SK-N-SH (cell line): ENCODE data around the gene SOX9. TPM values are rescaled to one million over a fixed set of nuclear protein-coding genes. Genes with fewer than 3 reads are reported as not detected.

ENCODE experiments used
- CTCF ChIA-PET: fragments of 300-600, 350-600 bp; formaldehyde crosslinking; extraction: SDS; loops from one replicate; lab custom pipeline; 2021; lab: Yijun Ruan, JAX
- POLR2A ChIA-PET: fragments of 350-600 bp; sonication (Branson Sonifier 250); formaldehyde crosslinking; extraction: SDS; loops from one replicate; lab custom pipeline; 2020; ENCODE audit warnings: antibody characterized with exemption, inconsistent platforms; lab: Yijun Ruan, JAX
- DNase-seq: peaks from one replicate; pipeline ENCODE4 v3.0.0; 2012
- H2AFZ ChIP-seq: fragments of 200-600 bp; sonication (generic); 2 replicates; pipeline ENCODE4 v1.8.1; 2016; ENCODE audit warnings: antibody characterized with exemption, mild to moderate bottlenecking, low read depth
- H3F3A ChIP-seq: fragments of 200-600 bp; sonication (generic); replicated peaks from 2 replicates; pipeline ENCODE3; 2016; ENCODE audit warnings: antibody characterized with exemption, mild to moderate bottlenecking; ENCODE audit not compliant: insufficient read depth
- H3K27ac ChIP-seq, 2 experiments: fragments of 200-500 bp in 1 of 2; fragments of 200-600 bp in 1 of 2; sonication (Bioruptor generic) in 1 of 2; sonication (generic), shearing (Covaris generic) in 1 of 2; 2 replicates each; pipeline versions ENCODE4 v1.5.1 to v1.6.1; 2014 to 2016; ENCODE audit warnings: low read depth in 2 of 2, inconsistent platforms in 1 of 2, low read length in 1 of 2, mild to moderate bottlenecking in 1 of 2, mixed read lengths in 1 of 2
- H3K27me3 ChIP-seq: fragments of 200-600 bp; sonication (generic), shearing (Covaris generic); 2 replicates; pipeline ENCODE4 v1.6.1; 2016; ENCODE audit warnings: mixed run types; ENCODE audit not compliant: insufficient read depth
- H3K36me3 ChIP-seq, 2 experiments: fragments of 200-500 bp in 1 of 2; fragments of 200-600 bp in 1 of 2; sonication (Bioruptor generic) in 1 of 2; sonication (generic) in 1 of 2; replicated peaks in 1 of 2; 2 replicates each; pipeline versions ENCODE3 to v1.5.1; 2014 to 2016; ENCODE audit warnings: low read length in 1 of 2, mild to moderate bottlenecking in 1 of 2; ENCODE audit not compliant: insufficient read depth in 2 of 2, control insufficient read depth in 1 of 2
- H3K4me1 ChIP-seq, 2 experiments: fragments of 200-500 bp in 1 of 2; fragments of 200-600 bp in 1 of 2; sonication (Bioruptor generic) in 1 of 2; sonication (generic), shearing (Covaris generic) in 1 of 2; 2 replicates each; pipeline versions ENCODE4 v1.5.1 to v1.6.1; 2014 to 2016; ENCODE audit warnings: low read depth in 1 of 2, low read length in 1 of 2, mixed run types in 1 of 2; ENCODE audit not compliant: insufficient read depth in 2 of 2, control insufficient read depth in 1 of 2
- H3K4me2 ChIP-seq: fragments of 200-600 bp; sonication (generic), shearing (Covaris generic); 2 replicates; pipeline ENCODE4 v1.6.1; 2017; ENCODE audit warnings: mixed run types
- H3K4me3 ChIP-seq, 2 experiments: fragments of 200-500 bp in 1 of 2; fragments of 200-600 bp in 1 of 2; sonication (Bioruptor generic) in 1 of 2; sonication (generic), shearing (Covaris generic) in 1 of 2; 2 replicates each; pipeline versions ENCODE4 v1.5.1 to v1.8.1; 2014 to 2016; ENCODE audit warnings: low read depth in 2 of 2, inconsistent platforms in 1 of 2, low read length in 1 of 2, mild to moderate bottlenecking in 1 of 2, mixed read lengths in 1 of 2, moderate library complexity in 1 of 2
- H3K79me2 ChIP-seq: fragments of 200-600 bp; sonication (generic); 2 replicates; pipeline ENCODE4 v1.8.1; 2017; ENCODE audit warnings: mild to moderate bottlenecking; ENCODE audit not compliant: insufficient read depth
- H3K9ac ChIP-seq: fragments of 200-600 bp; sonication (generic); 2 replicates; pipeline ENCODE4 v1.6.1; 2017; ENCODE audit warnings: mixed run types
- H3K9me2 ChIP-seq: fragments of 200-600 bp; sonication (generic); 2 replicates; pipeline ENCODE4 v1.6.1; 2017; ENCODE audit warnings: mixed run types
- H3K9me3 ChIP-seq: fragments of 200-600 bp; sonication (generic); 2 replicates; pipeline ENCODE4 v1.6.1; 2017; ENCODE audit warnings: mixed run types, mild to moderate bottlenecking, moderate library complexity
- H4K20me1 ChIP-seq: fragments of 200-600 bp; sonication (generic); 2 replicates; pipeline ENCODE4 v1.6.1; 2017; ENCODE audit warnings: mild to moderate bottlenecking, mixed run types; ENCODE audit not compliant: insufficient read depth
- CHD2 ChIP-seq: fragments of 150-350 bp; IDR thresholded peaks from 2 replicates; pipeline ENCODE4 v1.6.1; 2018; ENCODE audit warnings: low read length; ENCODE audit not compliant: partially characterized antibody
- FOXJ3 ChIP-seq: sonication (generic); formaldehyde crosslinking; IDR thresholded peaks from 2 replicates; pipeline ENCODE4 v1.5.1; 2020; ENCODE audit warnings: mild to moderate bottlenecking, missing genetic modification reagents
- JUND ChIP-seq: IDR thresholded peaks from 2 replicates; pipeline ENCODE4 v1.4.0; 2012
- MAX ChIP-seq: IDR thresholded peaks from 2 replicates; pipeline ENCODE4 v1.4.0; 2012; ENCODE audit warnings: low read depth
- NFIC ChIP-seq: IDR thresholded peaks from 2 replicates; pipeline ENCODE4 v1.4.0; 2012; ENCODE audit warnings: borderline replicate concordance
- RAD21 ChIP-seq: IDR thresholded peaks from 2 replicates; pipeline ENCODE4 v1.6.1; 2012; ENCODE audit warnings: mild to moderate bottlenecking, low read length
- RFX5 ChIP-seq: IDR thresholded peaks from 2 replicates; pipeline ENCODE4 v1.6.1; 2012; ENCODE audit warnings: mild to moderate bottlenecking, improper control_type of control experiment, low read length
- RXRA ChIP-seq: IDR thresholded peaks from 2 replicates; pipeline ENCODE4 v1.4.0; 2012; ENCODE audit warnings: low read depth, mild to moderate bottlenecking, borderline replicate concordance
- SIN3A ChIP-seq: IDR thresholded peaks from 2 replicates; pipeline ENCODE4 v1.6.1; 2012; ENCODE audit warnings: low read depth, mild to moderate bottlenecking, low read length, moderate library complexity, borderline replicate concordance
- SMC3 ChIP-seq: IDR thresholded peaks from 2 replicates; pipeline ENCODE4 v1.6.1; 2012; ENCODE audit warnings: low read depth, low read length, improper control_type of control experiment
- TCF12 ChIP-seq: IDR thresholded peaks from 2 replicates; pipeline ENCODE4 v1.4.0; 2012
- TEAD4 ChIP-seq: IDR thresholded peaks from 2 replicates; pipeline ENCODE4 v1.4.0; 2012; ENCODE audit warnings: mild to moderate bottlenecking, borderline replicate concordance; ENCODE audit not compliant: insufficient read depth
- WGBS: methylation state at CpG from one replicate; pipeline ENCODE4 v1.1.6; 2017; ENCODE audit warnings: low lambda C conversion rate; 5-methylcytosine and 5-hydroxymethylcytosine counted together
- polyA plus RNA-seq, 3 experiments: library from polyadenylated mRNA; depleted of rRNA; stranded (reverse); fragments of >200 nt; gene quantifications; 2 replicates each; pipeline ENCODE4 v1.2.3, GENCODE V29; 2012
- TF ChIP-seq, protein P1 (sequence below): IDR thresholded peaks from 2 replicates; pipeline ENCODE4; 2012
- TF ChIP-seq, protein P2 (sequence below): fragments of 200-600 bp; sonication (generic); IDR thresholded peaks from 2 replicates; pipeline ENCODE4 v1.6.1; 2017; ENCODE audit warnings: antibody characterized with exemption, mild to moderate bottlenecking, moderate library complexity

SOX9 gene
- polyA plus RNA-seq, 1 of the 3 experiments (the other 2 are of a cell fraction), result 35.3 TPM

DNA sequence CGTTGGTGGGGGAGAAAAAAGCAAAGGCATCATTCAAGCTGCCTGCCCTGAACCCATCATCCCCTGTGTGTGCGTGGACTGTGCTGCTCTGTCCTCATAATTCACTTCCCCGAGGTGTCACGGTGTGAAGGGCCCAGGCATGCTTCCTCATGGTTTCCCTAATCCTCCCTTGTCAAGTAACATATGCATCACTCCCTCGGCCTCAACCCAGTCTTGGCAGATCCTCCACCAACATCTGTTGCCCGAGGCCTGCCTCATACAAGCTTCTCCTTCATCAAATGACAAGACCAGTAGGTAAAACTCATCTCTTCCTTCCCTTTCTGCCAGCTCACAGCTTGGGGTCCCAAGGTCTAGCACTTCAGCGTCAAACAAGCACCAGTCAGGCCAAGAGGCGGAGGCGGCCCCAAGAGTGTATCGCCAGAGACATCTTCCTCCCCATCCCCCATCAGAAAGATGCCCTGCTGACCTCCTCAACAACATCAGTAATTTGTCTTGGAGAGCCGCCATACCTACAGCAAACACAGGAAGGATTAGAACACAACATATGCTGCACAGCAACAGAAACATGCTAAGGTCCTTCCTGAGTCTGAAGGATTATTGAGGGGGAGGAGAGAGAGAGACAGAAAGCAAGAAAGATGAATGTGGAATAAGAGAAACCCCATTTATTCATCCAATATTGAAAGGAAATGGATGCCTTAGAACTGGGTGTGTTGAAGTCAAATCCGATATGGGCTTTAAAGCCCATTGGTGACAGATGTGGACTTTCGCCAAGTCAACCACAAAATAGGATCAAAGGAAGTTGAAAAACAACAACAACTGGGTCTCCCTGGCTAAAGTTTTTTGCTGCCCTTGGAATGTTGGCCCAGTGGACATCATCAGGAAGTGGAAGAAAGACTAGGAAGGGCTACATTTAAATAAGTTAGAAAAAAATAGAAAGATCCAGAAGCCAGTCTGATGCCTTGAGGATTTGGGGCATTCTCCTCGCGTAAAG, 38.4 kb downstream of the SOX9 start (continued):
- TF ChIP-seq, protein P1, sequence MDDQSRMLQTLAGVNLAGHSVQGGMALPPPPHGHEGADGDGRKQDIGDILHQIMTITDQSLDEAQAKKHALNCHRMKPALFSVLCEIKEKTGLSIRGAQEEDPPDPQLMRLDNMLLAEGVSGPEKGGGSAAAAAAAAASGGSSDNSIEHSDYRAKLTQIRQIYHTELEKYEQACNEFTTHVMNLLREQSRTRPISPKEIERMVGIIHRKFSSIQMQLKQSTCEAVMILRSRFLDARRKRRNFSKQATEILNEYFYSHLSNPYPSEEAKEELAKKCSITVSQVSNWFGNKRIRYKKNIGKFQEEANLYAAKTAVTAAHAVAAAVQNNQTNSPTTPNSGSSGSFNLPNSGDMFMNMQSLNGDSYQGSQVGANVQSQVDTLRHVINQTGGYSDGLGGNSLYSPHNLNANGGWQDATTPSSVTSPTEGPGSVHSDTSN, result no peak
- TF ChIP-seq TEAD4 (no peak), TCF12 (no peak), SMC3 (no peak), JUND (no peak), RFX5 (no peak), MAX (no peak), FOXJ3 (CRISPR knock-in tag) (no peak), RAD21 (no peak), CHD2 (no peak)
- TF ChIP-seq, protein P2, sequence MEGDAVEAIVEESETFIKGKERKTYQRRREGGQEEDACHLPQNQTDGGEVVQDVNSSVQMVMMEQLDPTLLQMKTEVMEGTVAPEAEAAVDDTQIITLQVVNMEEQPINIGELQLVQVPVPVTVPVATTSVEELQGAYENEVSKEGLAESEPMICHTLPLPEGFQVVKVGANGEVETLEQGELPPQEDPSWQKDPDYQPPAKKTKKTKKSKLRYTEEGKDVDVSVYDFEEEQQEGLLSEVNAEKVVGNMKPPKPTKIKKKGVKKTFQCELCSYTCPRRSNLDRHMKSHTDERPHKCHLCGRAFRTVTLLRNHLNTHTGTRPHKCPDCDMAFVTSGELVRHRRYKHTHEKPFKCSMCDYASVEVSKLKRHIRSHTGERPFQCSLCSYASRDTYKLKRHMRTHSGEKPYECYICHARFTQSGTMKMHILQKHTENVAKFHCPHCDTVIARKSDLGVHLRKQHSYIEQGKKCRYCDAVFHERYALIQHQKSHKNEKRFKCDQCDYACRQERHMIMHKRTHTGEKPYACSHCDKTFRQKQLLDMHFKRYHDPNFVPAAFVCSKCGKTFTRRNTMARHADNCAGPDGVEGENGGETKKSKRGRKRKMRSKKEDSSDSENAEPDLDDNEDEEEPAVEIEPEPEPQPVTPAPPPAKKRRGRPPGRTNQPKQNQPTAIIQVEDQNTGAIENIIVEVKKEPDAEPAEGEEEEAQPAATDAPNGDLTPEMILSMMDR, result no peak
- TF ChIP-seq, all 33 proteins: peak for 0

DNA sequence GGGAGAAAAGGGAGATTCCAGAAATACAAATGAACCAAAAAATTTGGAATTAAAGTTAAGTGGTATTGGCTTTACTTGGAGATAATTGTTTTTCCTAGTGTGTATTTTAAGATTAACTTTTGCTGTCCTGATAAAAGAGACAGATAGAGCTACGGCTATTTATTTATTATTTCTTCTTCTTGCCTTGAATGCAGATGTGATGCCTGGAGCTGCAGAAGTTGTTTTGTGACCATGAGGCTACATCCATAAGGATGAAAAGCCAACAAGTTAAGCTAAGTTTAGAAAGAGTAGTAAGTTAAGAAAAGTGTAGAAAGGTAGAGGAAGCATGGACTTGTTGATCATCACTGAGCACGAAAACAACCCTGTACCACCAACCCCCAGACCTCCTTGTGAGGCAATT, 41.7 kb downstream of the SOX9 start:
- H3K79me2 ChIP-seq, result no peaks in the 10 kb centered on the region

More for the DNA sequence above, 41.7 kb downstream of the SOX9 start:
- no peaks in the 10 kb centered on the region for H3F3A ChIP-seq
- no peaks in the 10 kb centered on the region for H3K36me3 ChIP-seq
- H3K9me2 ChIP-seq, result no peaks in the 10 kb centered on the region
- TF ChIP-seq, protein P2, result no peak
- TF ChIP-seq RXRA (no peak), NFIC (no peak), SIN3A (no peak)
- H3K27ac ChIP-seq, result no peak overlapping the region
- no peaks in the 10 kb centered on the region for H4K20me1 ChIP-seq
- 62% methylated on average over 2 of the region's 2 CpGs for WGBS
- POLR2A ChIA-PET, result no interaction called here
- no peaks in the 10 kb centered on the region for H3K9me3 ChIP-seq
- no peaks in the 10 kb centered on the region; the same call in 1 of the 2 replicates for H3K27me3 ChIP-seq
- CTCF ChIA-PET, result interaction anchor here (1.6 to 1.9 kb wide), 4 partner anchors 9 to 21 kb away, joined by 4 to 6 read pairs (median 5); no protein-coding TSS in a partner anchor
- H3K4me3 ChIP-seq, result no peak overlapping the region
- H3K4me1 ChIP-seq, result no peaks in the 10 kb centered on the region
- H3K9ac ChIP-seq, result no peak overlapping the region
- H2AFZ ChIP-seq, result no peak overlapping the region
- H3K4me2 ChIP-seq, result no peak overlapping the region
- DNase-seq, result no peak
